ENCODE measurements around the gene RPL35.

Gene RPL35

DNA sequence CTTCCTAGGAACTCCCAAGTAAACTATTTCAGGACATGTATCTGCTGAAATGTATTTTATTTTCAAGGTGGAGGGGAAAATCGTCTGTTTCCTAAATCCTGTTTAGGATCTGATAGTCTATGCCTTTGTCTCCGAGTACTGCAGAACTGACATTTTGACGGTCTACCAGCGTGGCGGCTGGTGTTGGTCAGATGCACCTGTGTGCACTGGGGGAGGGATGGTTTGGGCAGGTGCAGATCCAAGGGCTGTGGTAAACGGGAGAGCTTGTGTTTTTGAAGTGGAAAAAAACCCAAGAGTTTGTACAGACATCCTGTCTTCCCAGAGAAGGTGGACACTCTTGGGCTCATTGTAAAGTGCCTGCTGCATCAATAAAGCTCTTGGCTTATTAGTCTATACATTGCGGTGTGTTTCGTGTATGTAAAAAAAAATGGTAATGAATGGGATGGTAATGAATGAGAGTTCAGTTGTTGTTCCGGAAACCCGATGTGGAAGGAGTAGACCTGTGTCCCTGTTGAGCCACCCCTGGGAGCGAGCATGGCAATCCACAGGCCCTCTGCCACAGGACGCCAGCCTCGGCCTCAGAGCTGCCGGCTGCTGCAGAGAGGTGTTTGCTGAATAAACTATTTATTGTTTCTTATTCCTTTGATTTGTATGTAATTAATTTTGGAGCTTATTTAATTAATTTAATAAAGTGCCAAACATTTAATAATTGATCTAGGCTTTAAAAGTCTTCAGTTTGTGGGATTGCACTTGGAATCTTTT, 15.4 kb upstream of the RPL35 start:
- DNase-seq (ENCODE audit: low read depth) = no peak

DNA sequence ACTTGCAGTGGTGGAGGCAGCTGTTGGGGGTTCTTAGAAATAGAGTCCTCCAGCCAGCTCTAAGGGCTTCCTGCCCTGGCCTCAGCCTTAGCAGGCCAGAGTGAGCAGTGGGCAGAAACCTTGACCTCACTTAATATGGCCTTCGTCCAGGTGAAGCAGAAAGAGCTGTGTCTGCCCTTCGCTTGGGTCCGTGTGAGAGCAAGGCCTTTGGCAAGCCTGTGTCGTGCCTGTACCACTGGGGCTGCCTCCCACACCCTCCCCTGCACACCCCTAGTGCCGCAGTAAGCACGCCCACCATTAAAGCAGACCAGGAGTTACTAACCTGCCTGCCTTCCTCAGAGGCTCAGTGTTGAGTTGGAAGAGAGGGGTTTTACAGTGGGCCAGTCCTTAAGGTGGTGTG, 13.7 kb upstream of the RPL35 start:
- no peak for DNase-seq (ENCODE audit: low read depth)

DNA sequence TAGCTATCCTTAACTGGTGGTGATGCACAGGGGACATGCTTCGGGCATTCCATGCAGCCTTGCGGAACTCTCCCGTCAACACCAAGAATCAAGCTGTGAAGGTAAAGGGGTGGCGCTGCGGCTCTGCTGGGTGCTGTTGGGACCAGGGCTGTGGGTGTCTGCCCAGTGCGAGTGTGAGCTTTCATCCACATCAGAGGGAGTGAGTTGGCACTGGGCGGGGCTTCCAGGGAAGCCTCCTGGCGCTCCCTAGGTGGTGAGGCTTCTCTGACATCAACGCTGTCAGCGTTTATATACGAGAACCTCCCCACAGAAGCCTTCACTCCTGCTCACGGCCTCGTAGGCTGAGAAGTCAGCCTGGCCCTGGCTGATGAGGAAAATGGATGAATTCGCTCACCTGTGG, 11.9 kb upstream of the RPL35 start:
- no peak for DNase-seq (ENCODE audit: low read depth)

DNA sequence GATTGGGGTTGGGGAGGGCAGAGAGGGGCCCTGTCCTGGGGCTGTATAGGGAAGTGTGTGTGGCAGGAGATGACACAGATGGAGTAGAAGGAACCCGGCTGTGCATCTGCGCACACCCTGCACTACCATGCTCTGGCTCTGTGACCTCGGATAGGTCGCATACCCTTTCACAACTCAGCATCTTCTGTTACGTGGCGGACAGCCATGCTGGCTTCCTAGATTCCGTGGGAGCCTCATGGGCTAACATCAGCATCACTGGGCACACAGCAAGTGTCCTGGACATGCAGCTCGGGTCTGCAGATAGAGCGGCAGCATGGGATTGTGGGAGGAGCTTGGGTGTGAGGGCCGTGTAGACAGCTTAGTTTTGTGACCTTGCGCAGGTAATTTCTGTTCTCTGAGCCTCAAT, 9.4 kb upstream of the RPL35 start:
- no peak for DNase-seq (ENCODE audit: low read depth)

DNA sequence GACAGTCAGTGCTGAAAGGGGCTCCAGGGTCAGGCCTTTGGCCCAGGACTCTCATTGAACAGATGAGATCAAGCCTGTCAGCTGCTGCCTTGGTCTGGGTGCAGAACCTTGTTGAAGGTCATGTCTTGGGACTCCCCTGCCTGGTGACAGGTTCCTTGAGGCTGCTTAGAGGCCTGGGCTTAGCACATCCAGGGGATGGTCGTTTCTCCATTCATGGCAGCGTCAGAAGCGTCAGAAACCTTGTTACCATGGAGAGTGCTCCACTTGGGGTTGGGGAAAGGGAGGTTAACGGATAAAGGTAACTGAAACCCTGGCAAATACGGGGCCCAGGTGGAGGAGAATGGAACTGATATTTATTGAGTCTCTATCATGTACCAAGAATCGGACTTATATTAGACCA, 9.0 kb upstream of the RPL35 start:
- no peak for DNase-seq (ENCODE audit: low read depth)

DNA sequence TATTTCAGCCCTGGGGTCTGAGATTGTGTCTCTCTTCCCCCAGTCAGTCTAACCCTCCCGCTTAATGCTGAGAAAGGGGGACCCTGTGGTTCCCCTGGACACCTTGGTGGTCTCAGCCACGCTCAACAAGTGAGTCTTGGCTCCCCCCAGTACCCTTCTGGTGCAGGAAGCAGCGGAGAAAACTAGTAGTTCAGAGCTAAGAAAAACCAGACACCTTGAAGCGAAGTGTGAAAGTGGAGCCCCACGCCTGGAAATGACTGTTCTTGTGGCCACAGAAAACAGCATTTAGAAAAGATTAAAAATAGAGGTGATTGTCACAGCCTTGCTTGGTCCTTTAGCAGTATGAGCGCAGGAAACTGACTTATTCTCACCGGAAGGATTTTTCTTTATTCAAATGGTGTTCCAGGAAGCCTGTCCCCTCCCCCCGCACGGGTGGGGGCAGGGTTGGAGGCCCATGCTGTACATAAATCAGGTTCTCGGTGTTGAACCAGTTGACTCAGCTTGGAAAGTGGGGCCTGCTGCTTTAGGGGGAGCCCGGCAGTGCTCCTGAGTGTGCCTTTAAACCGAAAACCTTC, 8.3 kb upstream of the RPL35 start:
- DNase-seq (ENCODE audit: low read depth) = peak; percentile 64

DNA sequence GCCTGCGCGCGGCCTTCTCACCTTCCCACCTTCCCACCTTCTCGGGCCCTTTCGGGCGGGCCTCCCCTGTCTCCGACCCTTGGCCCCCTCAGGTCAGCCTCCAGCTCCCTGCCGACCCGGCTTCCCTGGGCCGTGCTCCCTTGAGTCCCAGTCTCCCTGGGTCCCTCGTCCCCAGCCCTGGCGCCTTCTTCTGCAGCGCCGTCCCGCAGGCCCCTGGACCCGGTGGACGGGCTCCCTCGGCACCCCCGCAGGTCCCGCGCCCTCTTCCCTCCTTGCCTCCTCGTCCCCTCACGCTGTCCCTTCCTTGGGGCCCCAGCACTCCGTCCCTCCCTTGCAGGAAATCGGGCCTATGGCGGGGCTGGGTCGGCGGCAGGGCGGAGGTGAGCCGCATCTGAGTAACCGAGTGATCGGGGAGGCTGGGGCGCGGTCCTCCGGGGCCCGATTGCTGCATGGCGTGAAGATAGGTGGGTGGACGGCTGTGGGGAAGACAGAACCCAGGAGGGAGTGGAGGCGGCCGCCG, 7.8 kb upstream of the RPL35 start:
- peak; percentile 66 for DNase-seq (ENCODE audit: low read depth)

DNA sequence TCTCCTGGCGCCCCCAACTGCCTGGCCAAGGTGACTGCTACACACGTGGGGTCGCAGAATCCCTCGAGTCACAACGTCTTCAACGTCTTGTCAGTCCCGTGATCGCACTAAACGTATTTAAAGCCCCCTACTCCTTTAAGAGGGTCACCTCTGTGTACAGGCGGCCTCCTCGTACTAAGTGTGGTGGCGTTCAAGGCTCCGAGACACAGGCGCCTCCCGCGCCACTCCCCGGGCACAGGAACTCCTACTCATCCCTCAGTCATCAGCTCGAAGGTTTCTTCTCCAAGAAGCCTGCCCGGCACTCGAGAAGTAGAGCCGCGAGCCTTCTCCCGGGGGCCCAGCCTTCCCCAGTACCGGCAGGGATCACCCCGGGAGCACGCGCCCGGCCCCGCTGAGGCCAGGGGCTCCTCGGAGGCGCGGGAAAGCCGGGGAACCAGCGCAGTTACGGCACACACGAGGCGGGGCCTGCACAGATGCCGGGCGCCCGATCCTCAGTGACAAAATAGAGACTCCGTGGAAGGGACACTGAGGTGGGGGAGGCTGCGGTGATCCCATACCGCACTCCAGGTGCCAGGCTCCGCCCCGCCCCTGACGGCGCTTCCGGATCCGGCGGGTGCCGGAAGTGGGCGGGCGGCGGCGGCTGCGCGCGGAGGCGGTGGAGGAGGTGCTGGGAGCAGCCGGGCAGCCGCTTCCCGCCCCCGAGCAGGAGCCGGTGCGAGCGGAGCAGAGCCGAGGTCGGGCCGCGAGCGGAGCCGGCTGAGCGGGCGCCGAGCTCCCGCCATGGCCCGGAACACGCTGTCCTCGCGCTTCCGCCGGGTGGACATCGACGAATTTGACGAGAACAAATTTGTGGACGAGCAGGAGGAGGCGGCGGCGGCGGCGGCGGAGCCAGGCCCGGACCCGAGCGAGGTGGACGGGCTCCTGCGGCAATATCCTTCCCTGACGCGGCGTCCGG, 7.0 kb upstream of the RPL35 start:
- DNase-seq (ENCODE audit: low read depth) = peak; percentile 90

DNA sequence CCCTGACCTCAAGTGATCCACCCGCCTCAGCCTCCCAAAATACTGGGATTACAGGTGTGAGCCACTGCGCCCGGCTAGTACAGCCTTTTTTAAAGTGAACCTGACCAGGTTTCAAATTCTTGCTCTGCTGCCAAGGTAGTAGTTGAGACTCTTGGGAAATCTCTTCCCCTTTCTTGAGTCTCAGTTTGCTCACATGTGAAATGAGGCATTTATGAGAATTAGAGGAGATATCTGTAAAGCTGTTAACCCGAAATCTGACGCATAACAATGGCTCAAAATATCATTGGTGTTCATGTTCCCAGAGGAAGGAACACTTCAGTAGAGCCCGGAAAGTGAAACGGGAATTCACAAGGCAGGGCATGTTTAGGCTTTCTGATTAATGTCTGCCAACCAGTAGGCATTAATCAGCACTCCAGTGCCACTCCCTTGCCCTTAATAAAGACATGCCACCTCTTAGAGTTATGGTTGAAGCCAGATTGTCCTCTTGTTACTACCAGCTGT, 1.7 kb upstream of the RPL35 start:
- DNase-seq (ENCODE audit: low read depth) = no peak

DNA sequence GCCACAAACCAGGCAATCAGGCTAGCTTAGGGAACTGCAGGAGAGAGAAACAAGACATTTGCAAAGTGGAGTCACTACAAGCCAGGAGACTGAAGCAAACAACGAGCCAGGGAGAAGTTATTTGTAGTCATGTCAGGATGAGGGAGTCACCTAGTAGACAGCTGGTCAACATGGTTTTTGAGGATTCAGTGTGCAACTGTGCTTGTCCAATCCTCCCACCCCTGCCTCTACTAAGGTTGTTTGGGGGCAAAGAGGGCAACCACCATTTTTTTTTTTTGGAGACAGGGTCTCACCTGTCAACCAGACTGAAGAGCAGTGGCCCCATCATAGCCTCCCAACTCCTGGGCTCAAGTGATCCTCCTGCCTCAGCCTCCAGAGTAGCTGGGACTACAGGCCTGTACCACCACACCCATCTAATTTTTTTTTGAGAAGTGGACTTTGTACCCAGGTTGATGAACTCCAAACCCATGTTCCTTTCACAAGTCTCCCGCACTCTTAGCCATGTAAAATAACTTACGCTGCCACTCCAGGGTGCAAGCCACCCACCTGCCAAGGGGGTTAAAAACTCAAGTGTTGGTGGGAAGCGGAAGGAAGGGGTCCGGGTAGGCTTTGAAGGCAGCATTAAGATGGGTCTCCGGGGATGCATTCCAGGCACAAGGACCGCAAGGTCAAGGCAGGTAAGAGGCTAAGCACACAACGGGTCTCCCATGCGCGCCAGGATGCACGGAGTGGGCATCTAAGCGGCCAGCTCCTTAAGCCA, 995 bp downstream of the RPL35 start:
- no peak for DNase-seq (ENCODE audit: low read depth)

DNA sequence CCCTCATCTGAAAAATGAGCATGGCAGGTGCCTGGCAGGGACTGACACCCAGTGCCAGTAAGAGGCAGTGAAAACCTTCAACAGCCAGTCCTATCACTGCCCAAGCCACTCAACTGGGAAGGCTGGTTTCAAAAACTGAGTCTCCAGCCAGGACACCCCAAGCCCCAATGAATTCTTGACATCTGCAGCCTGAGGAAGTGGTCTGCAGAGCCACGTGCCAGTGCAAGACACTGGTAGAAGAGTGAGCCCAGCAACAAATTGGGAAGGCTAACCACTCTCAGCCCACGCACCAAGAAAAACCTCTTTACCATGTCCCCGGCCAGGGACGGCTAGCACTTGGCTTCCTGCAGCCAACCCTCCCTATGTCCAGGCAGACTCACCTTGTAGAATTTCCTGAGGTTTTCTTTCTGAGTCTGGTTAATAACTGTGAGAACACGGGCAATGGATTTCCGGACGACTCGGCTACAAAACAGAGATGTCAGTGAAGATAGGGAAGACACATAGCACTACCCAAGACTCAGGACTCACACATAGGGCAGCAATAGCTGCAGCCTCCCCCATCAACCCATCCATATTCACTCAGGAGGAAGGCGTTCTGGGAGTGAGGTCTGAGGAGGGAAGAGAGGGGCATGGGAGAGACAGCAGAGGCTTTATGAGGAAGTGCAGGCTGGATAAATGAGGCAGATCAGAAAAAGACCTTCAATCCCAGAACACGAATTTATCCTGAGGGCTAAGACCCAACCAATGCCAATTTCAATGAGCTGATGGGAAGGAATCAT, 1.8 kb downstream of the RPL35 start:
- DNase-seq (ENCODE audit: low read depth) = no peak

DNA sequence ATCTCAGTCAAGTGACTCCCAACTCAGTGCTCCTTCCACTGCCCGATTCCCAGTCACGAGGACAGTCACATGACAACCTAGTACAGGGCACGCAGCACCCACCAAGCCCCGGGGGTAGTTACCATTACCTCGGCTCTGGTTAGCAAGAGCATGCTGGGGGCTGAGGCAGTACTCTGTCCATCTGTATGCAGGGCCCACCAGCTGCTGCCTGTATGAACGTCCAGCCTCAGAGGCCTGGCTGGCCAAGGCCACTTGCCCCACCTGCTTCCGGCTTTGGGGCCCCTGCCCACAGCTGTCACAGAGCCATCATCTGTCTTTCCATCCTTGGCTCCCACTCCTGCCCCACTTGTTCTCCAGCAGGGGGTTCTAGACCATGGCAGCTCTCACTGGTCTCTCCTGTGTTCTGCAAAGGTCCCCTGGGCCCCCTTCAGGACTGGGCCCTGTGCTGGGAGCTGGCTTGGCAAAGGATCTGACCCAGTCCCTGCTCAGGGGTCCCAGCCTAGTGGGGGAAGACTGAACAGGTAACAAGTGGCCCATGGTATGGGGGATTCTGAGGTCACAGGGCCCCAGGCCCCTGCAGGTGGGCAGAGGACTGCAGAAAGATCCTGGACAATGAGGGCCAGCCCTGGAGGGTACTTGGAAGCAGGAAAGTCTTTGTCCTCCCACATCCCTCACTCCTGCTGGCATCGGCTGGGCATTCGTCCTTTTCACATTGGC, 3.3 kb downstream of the RPL35 start:
- no peak for DNase-seq (ENCODE audit: low read depth)

DNA sequence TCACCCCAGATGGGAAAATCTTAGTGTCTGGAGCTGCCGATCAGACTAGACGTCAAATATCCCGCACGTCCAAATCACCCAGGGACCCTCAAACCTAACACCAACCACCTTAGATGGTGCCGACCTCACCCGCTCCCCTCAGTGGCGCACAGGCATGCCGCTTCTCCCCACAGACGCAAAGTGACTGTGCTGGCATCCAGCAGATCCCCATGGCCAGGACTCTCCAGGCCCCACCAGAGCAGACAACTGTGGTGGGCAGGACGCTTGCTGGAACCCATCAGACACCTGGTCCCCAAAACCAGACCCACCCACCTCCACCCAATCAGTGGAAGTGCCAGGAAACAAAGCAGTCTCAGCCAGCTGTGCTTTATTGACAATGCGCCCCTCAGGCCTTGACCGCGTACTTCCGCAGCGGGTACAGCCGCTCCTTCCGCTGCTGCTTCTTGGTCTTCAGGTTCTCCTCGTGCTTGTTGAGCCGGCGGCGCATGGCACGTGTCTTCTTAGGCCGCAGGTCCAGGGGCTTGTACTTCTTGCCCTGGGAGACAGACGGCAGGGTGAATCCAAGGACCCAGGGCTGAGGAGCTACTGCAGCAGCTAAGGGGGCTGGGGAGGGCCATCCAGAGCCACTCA, 4.1 kb downstream of the RPL35 start:
- DNase-seq (ENCODE audit: low read depth) = no peak

DNA sequence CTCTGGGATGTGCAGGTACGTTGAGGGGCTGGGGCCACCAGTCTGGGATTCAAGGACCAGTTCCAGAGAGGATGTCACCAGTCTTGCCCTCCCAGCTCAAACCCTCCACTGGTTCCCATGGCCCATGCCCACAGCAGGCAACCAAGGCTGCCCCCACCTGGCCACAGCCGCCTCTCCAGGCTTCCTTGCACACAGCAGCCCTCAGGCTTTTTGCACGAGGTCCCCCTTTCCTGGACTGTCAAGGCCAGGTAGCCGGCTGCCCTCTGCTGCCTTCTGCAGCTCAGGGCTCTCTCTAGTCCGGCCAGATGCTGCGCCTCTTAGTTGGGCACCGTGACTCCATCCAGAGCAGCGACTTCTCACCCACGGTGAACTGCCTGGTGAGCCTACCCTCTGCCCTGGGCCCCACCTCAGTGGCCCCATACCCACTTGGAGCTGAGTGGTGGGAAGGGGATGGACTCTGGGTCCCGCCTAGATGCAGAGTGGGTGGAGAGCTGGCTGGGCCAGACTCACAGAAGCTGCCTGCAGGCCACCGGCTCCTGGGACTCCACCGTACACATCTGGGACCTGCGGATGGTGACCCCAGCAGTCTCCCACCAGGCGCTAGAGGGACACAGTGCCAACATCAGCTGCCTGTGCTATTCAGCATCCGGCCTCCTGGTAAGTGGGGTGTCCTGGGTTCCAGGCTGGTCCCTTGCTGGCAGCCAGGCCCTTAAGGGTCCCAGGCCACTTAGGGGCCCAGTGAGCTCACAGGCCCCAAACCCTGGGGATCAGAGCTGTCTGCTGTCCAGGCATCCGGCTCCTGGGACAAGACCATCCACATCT, 5.6 kb downstream of the RPL35 start:
- peak; percentile 76 for DNase-seq (ENCODE audit: low read depth)

DNA sequence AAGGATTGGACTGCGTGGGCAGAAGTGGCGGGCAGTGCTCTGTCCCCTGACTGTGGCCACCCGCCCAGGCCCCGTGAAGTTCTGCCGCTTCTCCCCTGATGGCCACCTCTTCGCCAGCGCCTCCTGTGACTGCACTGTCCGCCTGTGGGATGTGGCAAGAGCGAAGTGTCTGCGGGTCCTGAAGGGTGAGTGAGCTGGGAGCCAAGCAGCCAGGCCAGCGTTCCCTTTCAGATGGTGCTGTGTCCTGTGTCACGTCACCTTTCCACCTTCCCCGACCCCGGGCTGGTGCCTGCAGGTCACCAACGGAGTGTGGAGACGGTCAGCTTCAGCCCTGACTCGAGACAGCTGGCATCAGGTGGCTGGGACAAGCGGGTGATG, 6.2 kb downstream of the RPL35 start:
- DNase-seq (ENCODE audit: low read depth) = no peak

DNA sequence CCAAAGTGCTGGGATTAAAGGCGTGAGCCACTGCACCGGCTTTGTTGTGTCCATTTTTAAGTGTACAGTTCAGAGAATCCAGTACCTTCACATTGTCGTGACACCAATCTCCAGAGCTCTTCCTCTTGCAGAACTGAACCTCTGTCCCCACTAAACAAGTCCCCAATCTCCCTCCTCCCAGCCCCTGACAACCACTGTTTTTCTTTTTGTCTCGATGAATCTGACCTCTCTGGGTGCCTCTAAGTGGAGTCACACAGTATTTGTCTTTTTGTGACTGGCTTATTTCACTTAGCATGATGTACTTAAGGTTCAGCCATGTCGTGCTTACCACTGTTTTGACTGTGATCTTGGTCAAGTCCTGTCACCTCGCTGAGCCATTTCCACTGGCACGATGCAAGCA, 6.9 kb downstream of the RPL35 start:
- no peak for DNase-seq (ENCODE audit: low read depth)

DNA sequence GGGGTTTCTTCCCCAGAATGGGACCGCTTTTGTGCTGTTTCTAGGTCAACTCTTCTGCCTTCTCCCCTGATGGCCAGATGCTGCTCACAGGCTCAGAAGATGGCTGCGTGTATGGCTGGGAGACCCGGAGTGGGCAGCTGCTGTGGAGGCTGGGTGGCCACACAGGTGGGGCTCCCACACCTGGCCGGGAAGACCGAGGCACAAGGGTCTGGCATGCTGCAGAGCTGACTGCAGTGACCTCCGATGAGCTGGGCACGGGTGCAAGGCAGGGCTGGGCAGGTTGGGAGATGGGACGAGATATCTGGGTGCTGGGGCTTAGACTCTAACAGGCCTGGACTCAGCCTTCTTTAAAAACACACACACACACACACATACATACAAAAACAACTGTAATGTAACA, 7.6 kb downstream of the RPL35 start:
- no peak for DNase-seq (ENCODE audit: low read depth)

DNA sequence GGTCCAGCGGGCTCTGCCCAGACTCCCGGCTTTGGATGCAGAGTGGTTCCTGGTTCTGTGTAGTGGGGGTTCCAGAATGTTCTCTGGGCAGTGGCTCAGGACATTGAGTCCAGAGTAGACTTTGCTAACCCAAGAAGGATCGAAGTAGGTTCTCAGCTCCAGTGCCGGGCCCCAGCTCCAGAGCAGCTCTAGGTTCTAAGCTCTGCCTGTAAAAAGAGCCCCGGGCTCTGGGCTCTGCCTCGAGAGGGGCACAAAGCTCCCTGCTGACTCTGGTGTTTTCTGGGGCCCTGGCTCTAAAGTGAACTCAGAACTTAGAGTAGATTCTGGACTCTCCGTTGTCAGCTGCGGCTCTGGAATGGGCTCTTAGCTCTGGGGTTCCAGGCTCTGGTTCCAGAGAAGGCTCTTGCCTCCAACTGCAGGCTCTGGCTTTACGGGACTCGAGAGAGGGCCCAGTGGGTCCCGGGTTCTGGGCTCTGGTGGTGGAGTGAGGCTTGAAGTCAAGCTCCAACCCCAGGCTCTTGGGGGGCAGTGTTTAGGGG, 8.1 kb downstream of the RPL35 start:
- DNase-seq (ENCODE audit: low read depth) = no peak

Measured in ELR (cell line).